H1 (cell line): ENCODE results near the gene PNLIP. TPM values are rescaled to one million over a fixed set of nuclear protein-coding genes. Genes with fewer than 3 reads are reported as not detected.

Experiments
- CTCF ChIA-PET: fragments of 300-600 bp; sonication (Branson Sonifier 250); formaldehyde crosslinking; loops from one replicate; lab custom pipeline; 2021; ENCODE audit not compliant: partially characterized antibody; lab: Charles Lee
- POLR2A ChIA-PET: fragments of 300-600 bp; sonication (Branson Sonifier 250); formaldehyde crosslinking; loops from one replicate; lab custom pipeline; 2021; ENCODE audit warnings: inconsistent platforms; ENCODE audit not compliant: partially characterized antibody; lab: Charles Lee
- DNase-seq, 2 experiments: peaks; one replicate each; pipeline versions ENCODE4 v3.0.0 to v3.0.0-alpha.2; 2010 to 2022; ENCODE audit warnings: low spot score in 2 of 2, low read depth in 1 of 2, mixed read lengths in 1 of 2
- FAIRE-seq: peaks from 2 replicates; lab custom pipeline; 2011; peaks lifted over from hg19 to GRCh38; lab: Jason Lieb, UNC
- H2AFZ ChIP-seq: 2 replicates; pipeline ENCODE4 v1.8.1; 2012; ENCODE audit warnings: low read length, inconsistent platforms
- H2AK5ac ChIP-seq: 2 replicates; pipeline ENCODE4 v1.6.1; 2013; ENCODE audit warnings: low read depth, low read length
- H2BK120ac ChIP-seq: replicated peaks from 2 replicates; pipeline ENCODE3; 2013; ENCODE audit warnings: low read depth, low read length, inconsistent platforms
- H2BK12ac ChIP-seq: 2 replicates; pipeline ENCODE4 v1.6.1; 2013; ENCODE audit warnings: low read depth, low read length
- H2BK15ac ChIP-seq: 2 replicates; pipeline ENCODE4 v1.6.1; 2013; ENCODE audit warnings: low read length
- H2BK20ac ChIP-seq: 2 replicates; pipeline ENCODE4 v1.6.1; 2013; ENCODE audit warnings: low read length
- H2BK5ac ChIP-seq: 2 replicates; pipeline ENCODE4 v1.6.1; 2013; ENCODE audit warnings: low read depth, low read length
- H3K14ac ChIP-seq: 2 replicates; pipeline ENCODE4 v1.6.1; 2013; ENCODE audit warnings: inconsistent platforms; ENCODE audit not compliant: insufficient read length
- H3K18ac ChIP-seq: 2 replicates; pipeline ENCODE4 v1.6.1; 2013; ENCODE audit warnings: low read length; ENCODE audit errors: extremely low read depth
- H3K23ac ChIP-seq: 2 replicates; pipeline ENCODE4 v1.6.1; 2013; ENCODE audit warnings: inconsistent platforms; ENCODE audit not compliant: insufficient read length
- H3K23me2 ChIP-seq: 2 replicates; pipeline ENCODE4 v1.6.1; 2013; ENCODE audit warnings: low read depth, low read length
- H3K27ac ChIP-seq: 2 replicates; pipeline ENCODE4 v1.6.1; 2011; ENCODE audit warnings: low read depth, low read length, inconsistent platforms
- H3K27me3 ChIP-seq, 4 experiments: replicated peaks in 1 of 4; 1 replicate in 1 of 4; 2 replicates in 3 of 4; pipeline versions ENCODE4 v1.6.1 to v1.8.1; 2011 to 2013; ENCODE audit warnings: low read length in 3 of 4, mild to moderate bottlenecking in 3 of 4, inconsistent platforms in 2 of 4, mixed read lengths in 2 of 4, moderate library complexity in 1 of 4; ENCODE audit not compliant: control insufficient read depth in 3 of 4, insufficient read depth in 3 of 4; ENCODE audit errors: extremely low read depth in 1 of 4
- H3K36me3 ChIP-seq, 4 experiments: 2 replicates each; pipeline versions ENCODE4 v1.6.1 to v1.8.1; 2011 to 2013; ENCODE audit warnings: mild to moderate bottlenecking in 4 of 4, low read length in 3 of 4, moderate library complexity in 2 of 4, control low read depth in 1 of 4, inconsistent platforms in 1 of 4; ENCODE audit not compliant: insufficient read depth in 4 of 4, control insufficient read depth in 2 of 4
- H3K4ac ChIP-seq: replicated peaks from 2 replicates; pipeline ENCODE3; 2013; ENCODE audit warnings: low read length, low read depth, mixed read lengths, inconsistent platforms; ENCODE audit not compliant: insufficient read length
- H3K4me1 ChIP-seq, 4 experiments: replicated peaks in 1 of 4; 1 replicate in 1 of 4; 2 replicates in 3 of 4; pipeline versions ENCODE4 v1.6.1 to v1.8.1; 2011 to 2013; ENCODE audit warnings: low read length in 3 of 4, inconsistent platforms in 2 of 4, mixed read lengths in 1 of 4; ENCODE audit not compliant: insufficient read depth in 4 of 4, control insufficient read depth in 3 of 4
- H3K4me2 ChIP-seq, 2 experiments: 2 replicates each; pipeline versions ENCODE4 v1.6.1 to v1.8.1; 2011 to 2013; ENCODE audit warnings: low read depth in 2 of 2, low read length in 2 of 2, control low read depth in 1 of 2, inconsistent platforms in 1 of 2, mild to moderate bottlenecking in 1 of 2; ENCODE audit not compliant: insufficient read depth in 1 of 2
- H3K4me3 ChIP-seq, 4 experiments: fragments of 200-600, 300-600 bp in 1 of 4; sonication (generic), shearing (Covaris generic), sonication (Bioruptor Twin) in 1 of 4; 2 replicates each; pipeline versions ENCODE4 v1.5.1 to v1.8.1; 2011 to 2016; ENCODE audit warnings: low read length in 4 of 4, low read depth in 3 of 4, control low read depth in 2 of 4, inconsistent platforms in 2 of 4, mild to moderate bottlenecking in 2 of 4, mixed read lengths in 1 of 4, moderate library complexity in 1 of 4; ENCODE audit not compliant: insufficient read depth in 2 of 4; ENCODE audit errors: extremely low read depth in 1 of 4
- H3K56ac ChIP-seq: replicated peaks from 2 replicates; pipeline ENCODE3; 2013; ENCODE audit warnings: low read depth, mild to moderate bottlenecking, mixed read lengths, low read length, inconsistent platforms; ENCODE audit not compliant: insufficient read length
- H3K79me1 ChIP-seq: 2 replicates; pipeline ENCODE4 v1.6.1; 2013; ENCODE audit warnings: low read depth, low read length, control low read depth
- H3K79me2 ChIP-seq, 2 experiments: 2 replicates each; pipeline versions ENCODE4 v1.6.1 to v1.8.1; 2012 to 2013; ENCODE audit warnings: low read length in 2 of 2, mild to moderate bottlenecking in 2 of 2, inconsistent platforms in 1 of 2; ENCODE audit not compliant: insufficient read depth in 2 of 2, control insufficient read depth in 1 of 2
- H3K9ac ChIP-seq, 4 experiments: replicated peaks in 1 of 4; 1 replicate in 1 of 4; 2 replicates in 3 of 4; pipeline versions ENCODE4 v1.6.1 to v1.8.1; 2011 to 2013; ENCODE audit warnings: low read depth in 3 of 4, low read length in 3 of 4, control low read depth in 2 of 4, mild to moderate bottlenecking in 2 of 4, moderate library complexity in 2 of 4, inconsistent platforms in 1 of 4; ENCODE audit errors: extremely low read depth in 1 of 4
- H3K9me3 ChIP-seq, 2 experiments: 2 replicates each; pipeline versions ENCODE4 v1.6.1 to v1.8.1; 2012 to 2013; ENCODE audit warnings: mild to moderate bottlenecking in 2 of 2, moderate library complexity in 2 of 2, control low read depth in 1 of 2, inconsistent platforms in 1 of 2, low read depth in 1 of 2, low read length in 1 of 2, mixed read lengths in 1 of 2; ENCODE audit not compliant: insufficient read depth in 2 of 2
- H4K20me1 ChIP-seq, 2 experiments: replicated peaks in 1 of 2; 2 replicates each; pipeline versions ENCODE3 to v1.8.1; 2011 to 2013; ENCODE audit warnings: inconsistent platforms in 2 of 2, low read length in 2 of 2, mild to moderate bottlenecking in 1 of 2; ENCODE audit not compliant: insufficient read depth in 2 of 2, control insufficient read depth in 1 of 2
- H4K5ac ChIP-seq: 2 replicates; pipeline ENCODE4 v1.6.1; 2013; ENCODE audit warnings: low read length, low read depth, mixed read lengths, inconsistent platforms; ENCODE audit not compliant: insufficient read length
- H4K8ac ChIP-seq: 2 replicates; pipeline ENCODE4 v1.8.0; 2013; ENCODE audit warnings: mild to moderate bottlenecking, moderate library complexity, low read length, inconsistent platforms; ENCODE audit not compliant: insufficient read depth; ENCODE audit errors: extremely low read depth
- H4K91ac ChIP-seq: replicated peaks from 2 replicates; pipeline ENCODE3; 2013; ENCODE audit warnings: low read length, mixed read lengths, inconsistent platforms; ENCODE audit not compliant: insufficient read length
- SIN3A ChIP-seq, 2 experiments: IDR thresholded peaks in 1 of 2; conservative IDR thresholded peaks in 1 of 2; 2 replicates each; pipeline ENCODE4 v1.6.1; 2011 to 2012; ENCODE audit warnings: low read length in 2 of 2, improper control_type of control experiment in 1 of 2, low read depth in 1 of 2, mild to moderate bottlenecking in 1 of 2
- SRF ChIP-seq: IDR thresholded peaks from 2 replicates; pipeline ENCODE4 v1.6.1; 2011; ENCODE audit warnings: mild to moderate bottlenecking, low read depth, low read length, moderate library complexity
- polyA plus RNA-seq, 7 experiments: library from polyadenylated mRNA; depleted of rRNA in 3 of 7; stranded (reverse) in 5 of 7; unstranded in 2 of 7; fragments of >200 nt in 5 of 7; fragments of 200-250 nt in 2 of 7; gene quantifications; 1 replicate in 5 of 7; 2 replicates in 1 of 7; 4 replicates in 1 of 7; pipeline versions ENCODE4 v1.2.1 to v1.2.3, GENCODE V29; 2011 to 2013; ENCODE audit warnings: missing spikeins in 2 of 7, mixed read lengths in 2 of 7
- total RNA-seq: library from RNA; stranded (reverse); fragmentation: NEBNext Ultra II Directional; extraction: Animal tissue kit (Norgen Biotek cat#: 25700); gene quantifications from 2 replicates; pipeline ENCODE4 v1.2.1, GENCODE V29; 2021
- TF ChIP-seq, protein P1 (sequence below): IDR thresholded peaks from 2 replicates; pipeline ENCODE4 v1.6.1; 2012; ENCODE audit warnings: inconsistent platforms

Gene PNLIP
- total and polyA plus RNA-seq, 2 of the 8 experiments (the other 6 are each of a cell fraction or from before 2014, with no cell fraction given) = not detected

DNA sequence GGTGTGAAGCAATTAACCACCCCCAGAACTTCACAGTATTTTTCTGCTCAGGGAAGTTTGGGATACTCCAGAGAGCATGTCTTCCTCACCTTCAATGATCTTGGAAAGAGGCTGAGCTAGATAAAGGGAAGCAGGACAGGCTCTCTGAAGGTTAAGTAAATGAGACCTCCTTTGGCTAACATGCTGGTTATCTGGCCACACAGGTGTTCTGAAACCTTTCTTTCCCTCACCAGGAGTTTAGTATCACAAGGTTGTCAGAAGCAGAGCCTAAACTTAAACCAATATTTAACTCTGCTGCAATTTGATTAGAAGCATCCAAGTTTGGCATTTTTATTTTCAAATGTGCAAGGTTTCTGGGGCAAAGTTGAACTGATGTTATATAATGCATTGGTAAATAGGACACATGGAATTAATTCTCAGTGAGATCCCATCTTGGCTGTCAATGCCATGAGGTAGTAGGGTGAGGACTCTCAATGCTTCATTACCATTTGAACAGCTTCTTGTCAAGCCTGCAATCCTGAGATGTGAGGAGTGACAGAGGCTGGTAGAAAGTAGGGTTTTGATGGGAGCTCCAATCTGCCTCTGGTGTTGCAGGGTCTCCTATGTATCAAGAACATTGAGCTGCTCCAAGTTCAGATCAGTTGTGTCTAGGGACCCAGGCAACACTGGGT, 3.6 kb upstream of the PNLIP start:
- H2BK20ac ChIP-seq = no peak overlapping the region
- no peaks in the 10 kb centered on the region for H3K79me1 ChIP-seq
- H3K14ac ChIP-seq = no peak overlapping the region
- no peaks in the 10 kb centered on the region for H3K79me2 ChIP-seq
- H2BK12ac ChIP-seq = no peak overlapping the region
- H3K27me3 ChIP-seq = no peaks in the 10 kb centered on the region
- H3K4me2 ChIP-seq = no peak overlapping the region
- H4K20me1 ChIP-seq = no peaks in the 10 kb centered on the region
- H2BK5ac ChIP-seq = no peak overlapping the region
- H3K23me2 ChIP-seq = no peaks in the 10 kb centered on the region
- no peaks in the 10 kb centered on the region for H3K36me3 ChIP-seq
- ChIA-PET CTCF (interaction anchor here (0.6 to 2.2 kb wide), 5 partner anchors 13 to 246 kb away, joined by 3 to 5 read pairs (median 5); no protein-coding TSS in a partner anchor), POLR2A (interaction anchor here (0.6 kb wide), 2 partner anchors 254 to 808 kb away, joined by 3 to 5 read pairs; no protein-coding TSS in a partner anchor)
- DNase-seq (no peak), FAIRE-seq (peak; percentile 13)
- no peaks in the 10 kb centered on the region; a peak in 2 of 7 replicates for H3K4me1 ChIP-seq
- no peak overlapping the region for H2BK120ac ChIP-seq
- H2BK15ac ChIP-seq = no peak overlapping the region
- TF ChIP-seq SIN3A (conservative IDR thresholded peaks at IDR 0.05 in 1 of 2, IDR thresholded peaks at IDR 0.05 in 1 of 2; ENCODE audit: low read depth in 1 of 2, low read length in 2 of 2) (0 out of 4 replicates have a peak, but pooled peaks have one; percentile 50 to 51), SRF (no peak)
- TF ChIP-seq, protein P1, sequence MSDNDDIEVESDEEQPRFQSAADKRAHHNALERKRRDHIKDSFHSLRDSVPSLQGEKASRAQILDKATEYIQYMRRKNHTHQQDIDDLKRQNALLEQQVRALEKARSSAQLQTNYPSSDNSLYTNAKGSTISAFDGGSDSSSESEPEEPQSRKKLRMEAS = 0 out of 2 replicates have a peak, but pooled peaks have one; percentile 18
- no peak overlapping the region for H3K23ac ChIP-seq
- no peak overlapping the region for H4K5ac ChIP-seq
- no peak overlapping the region for H3K9ac ChIP-seq
- H4K91ac ChIP-seq = no peak overlapping the region
- H3K18ac ChIP-seq = no peak overlapping the region
- H3K27ac ChIP-seq = no peak overlapping the region
- H2AK5ac ChIP-seq = no peak overlapping the region
- no peak overlapping the region for H3K56ac ChIP-seq
- H3K4ac ChIP-seq = no peak overlapping the region
- H4K8ac ChIP-seq = no peak overlapping the region
- no peak overlapping the region for H3K4me3 ChIP-seq
- H2AFZ ChIP-seq = no peak overlapping the region
- peaks cover 0 to 9% of the 10 kb centered on the region in 2 experiments; a peak in 2 of 4 replicates for H3K9me3 ChIP-seq
